Cerebellar nuclear complex (tissue), 1 donor: ENCODE measurements around the gene RWDD2A.
"Not testable (repeated sequence)": the region's sequence is repeated elsewhere in the genome, so short reads cannot be mapped to it uniquely, and the experiment has no call there.

Experiments used
- DNase-seq, 2 experiments: peaks; one replicate each; lab custom pipeline; 2025; lab: John Stamatoyannopoulos, UW

RWDD2A gene

DNA sequence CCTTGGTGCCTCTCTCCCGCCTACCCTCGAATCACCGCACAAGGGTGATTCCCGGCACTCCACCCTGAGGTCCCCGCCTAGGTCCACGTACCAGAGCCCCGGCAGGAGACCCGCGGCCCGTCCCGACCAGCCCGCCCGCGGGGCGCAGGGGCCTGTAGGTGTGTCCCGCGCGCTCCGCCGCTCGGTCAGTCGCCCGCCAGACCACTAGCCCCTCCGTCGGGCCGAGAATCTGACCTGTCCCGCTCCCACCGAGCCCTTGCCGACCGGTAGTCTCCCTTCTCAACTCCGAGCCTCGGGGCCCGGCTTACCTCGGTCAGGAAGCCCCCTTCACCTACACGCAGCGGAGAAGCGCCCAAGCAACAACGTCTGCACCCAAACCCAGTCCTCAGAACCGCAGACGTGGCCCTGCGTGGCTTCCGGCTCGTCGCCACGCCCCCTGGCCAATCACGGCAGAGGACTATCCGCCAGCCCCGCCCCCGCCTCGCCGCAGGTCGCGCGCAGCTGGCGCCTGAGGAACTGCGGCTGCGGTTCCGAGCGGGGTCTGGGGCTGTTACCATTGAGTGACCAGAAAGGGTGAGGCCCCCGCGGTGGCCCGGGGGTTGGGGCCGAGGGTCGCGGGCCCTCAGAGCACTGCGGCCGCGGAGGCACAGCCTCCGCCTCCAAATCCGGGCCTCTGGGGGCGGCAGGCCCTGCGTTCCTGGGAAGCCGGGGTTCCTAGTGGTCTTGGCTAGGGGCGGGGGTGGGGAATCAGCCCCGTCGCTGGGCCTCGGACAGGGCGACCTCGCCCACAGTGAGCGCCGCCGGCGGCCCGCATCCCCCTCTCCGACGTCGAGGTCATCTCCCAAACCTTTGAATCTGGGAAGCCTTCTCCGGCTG, at the start of gene RWDD2A, which contains the start of gene PGM3:
Gene RWDD2A (plus strand): TSS at position 487 of the 876 bp plus-strand sequence. CDS start 1,095 bp downstream, outside the sequence.
Gene PGM3 (minus strand): TSS at position 395 of the 876 bp plus-strand sequence. CDS start 2,253 bp downstream, outside the sequence.
- peak; percentile 43 to 58 for DNase-seq

DNA sequence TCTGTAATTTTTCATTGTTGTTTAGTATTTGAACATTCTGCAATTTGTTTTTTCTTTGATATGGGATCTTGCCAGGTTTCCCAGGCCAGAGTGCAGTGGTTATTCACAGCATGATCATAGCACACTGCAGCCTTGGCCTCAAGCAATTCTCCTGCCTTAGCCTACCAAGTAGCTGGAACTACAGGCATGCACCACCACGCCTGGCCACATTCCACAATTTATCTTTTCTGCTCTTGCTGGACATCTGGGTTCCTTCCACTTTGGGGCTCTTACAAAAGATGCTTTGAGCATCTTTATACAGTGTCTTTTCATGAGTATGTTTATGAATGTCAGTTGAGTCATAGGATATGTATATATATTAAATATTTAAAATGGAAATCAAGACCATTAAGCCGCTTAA, 42.0 kb upstream of the RWDD2A start:
- no peak for DNase-seq

DNA sequence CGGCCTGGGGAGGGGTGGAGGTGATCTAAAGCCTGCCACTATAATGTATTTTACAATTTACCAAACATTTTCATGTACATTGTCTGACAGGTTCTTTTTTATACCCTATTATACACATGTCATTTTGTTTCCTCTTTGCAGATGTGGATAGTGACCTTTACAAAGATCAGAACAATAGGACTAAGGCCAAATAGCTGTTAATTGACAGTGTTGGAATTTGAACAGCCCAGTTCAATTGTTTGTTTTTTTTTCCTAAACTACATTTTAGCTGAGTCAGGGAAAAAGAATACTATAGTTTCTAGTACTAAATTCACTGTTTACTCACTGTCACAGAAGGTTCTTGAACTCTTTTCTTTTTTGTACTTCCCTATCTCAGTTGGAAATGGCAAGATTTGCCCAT, 40.2 kb upstream of the RWDD2A start:
- no peak for DNase-seq

DNA sequence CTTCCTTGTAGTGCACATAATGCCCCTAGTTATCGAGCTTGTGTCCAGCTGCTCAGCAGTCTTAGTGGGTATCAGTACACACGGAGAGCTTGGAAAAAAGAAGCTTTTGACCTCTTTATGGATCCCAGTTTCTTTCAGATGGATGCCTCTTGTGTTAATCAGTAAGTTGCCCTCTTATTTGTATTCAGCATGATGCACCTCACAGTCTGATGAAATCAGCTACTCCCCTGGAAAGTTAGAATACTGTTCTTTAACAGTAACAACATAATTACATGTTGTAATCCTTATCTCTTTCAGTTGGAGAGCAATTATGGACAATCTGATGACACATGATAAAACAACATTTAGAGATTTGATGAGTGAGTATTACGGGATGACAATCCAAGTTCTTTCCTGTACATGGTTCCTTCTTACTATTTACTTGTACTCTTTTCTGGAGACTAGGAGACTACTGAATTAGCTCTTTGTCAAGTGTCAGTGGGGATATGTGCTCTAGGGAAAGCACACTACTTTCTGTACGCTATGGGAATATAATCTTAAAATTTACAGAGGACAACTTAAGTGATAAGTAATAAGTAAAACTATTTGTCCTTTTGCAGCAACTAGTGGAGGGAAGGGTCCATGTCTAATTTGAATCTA, 39.2 kb upstream of the RWDD2A start:
- DNase-seq = no peak

DNA sequence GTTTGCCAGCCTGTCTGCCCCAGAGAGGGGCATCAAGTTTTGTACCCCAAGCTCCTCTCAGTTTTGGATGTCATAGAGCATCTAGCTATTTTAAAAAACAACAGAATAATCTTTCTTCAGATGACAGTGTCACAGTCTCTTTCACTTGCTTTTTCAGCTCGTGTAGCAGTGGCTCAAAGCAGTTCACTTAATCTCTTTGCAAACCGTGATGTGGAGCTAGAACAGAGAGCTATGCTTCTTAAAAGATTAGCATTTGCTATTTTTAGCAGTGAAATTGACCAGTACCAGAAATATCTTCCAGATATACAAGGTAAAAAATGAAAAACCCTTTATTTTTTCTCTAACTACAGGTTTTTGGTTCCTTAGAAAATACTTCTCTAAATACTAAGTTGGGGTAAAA, 37.4 kb upstream of the RWDD2A start:
- no peak for DNase-seq

DNA sequence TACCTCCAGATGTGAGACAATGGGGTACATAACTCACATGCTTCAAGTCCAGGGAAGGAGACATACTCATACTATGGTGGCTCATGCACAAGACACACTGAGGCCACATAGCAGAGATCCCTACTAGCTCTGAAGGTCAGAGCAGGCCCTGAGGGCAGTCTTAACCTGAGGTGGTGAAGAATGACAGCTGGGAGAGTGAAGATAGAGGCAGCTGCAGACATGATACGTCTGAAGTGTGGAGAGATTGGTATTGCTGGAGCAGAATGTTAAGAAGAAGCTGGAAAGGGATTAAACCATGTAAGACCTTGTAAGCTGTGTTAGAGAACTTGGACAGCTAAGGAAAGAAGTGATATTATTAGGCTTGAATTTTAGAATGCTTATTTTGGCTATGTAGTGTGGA, 33.0 kb upstream of the RWDD2A start:
- no peak for DNase-seq

DNA sequence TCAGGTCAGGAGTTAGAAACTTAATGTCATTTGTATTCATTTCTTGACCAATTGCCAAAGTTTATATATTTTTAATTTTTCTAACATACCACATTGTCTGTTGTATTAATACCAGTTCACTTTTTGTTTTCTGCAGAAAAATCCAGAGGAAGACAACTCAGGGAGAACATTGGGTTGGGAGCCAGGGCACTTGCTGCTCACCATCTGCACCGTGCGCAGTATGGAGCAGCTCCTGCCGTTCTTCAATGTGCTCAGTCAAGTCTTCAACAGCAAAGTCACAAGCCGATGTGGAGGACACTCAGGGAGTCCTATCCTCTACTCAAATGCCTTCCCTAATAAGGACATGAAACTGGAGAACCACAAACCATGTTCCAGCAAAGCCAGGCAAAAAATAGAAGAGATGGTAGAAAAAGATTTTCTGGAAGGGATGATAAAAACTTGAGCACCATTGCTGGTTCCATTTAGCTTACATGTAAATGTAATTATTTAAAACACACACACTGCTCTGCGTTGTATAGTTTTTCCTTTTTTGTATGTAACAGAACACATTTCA, 25.4 kb upstream of the RWDD2A start:
- DNase-seq = peak in 1 of 2 experiments; percentile 73

DNA sequence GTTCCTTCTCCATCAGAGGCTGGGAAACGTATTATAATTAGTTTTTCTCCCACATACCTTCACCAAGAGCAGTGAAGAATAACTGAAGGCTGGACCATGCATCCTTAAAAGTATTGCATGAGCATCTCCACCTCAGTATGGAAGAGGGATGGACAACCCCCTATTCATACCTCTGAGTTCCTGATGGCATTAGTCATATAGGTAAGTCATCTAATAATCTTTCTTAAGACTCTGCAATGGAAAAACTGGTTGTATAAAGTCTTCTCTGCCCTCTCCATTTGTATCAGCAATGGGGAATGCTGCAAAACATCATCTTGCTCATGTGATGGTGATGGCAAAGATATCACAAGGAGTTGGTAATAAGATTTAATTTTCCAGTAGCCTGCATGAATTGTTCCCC, 24.6 kb upstream of the RWDD2A start:
- no peak for DNase-seq

DNA sequence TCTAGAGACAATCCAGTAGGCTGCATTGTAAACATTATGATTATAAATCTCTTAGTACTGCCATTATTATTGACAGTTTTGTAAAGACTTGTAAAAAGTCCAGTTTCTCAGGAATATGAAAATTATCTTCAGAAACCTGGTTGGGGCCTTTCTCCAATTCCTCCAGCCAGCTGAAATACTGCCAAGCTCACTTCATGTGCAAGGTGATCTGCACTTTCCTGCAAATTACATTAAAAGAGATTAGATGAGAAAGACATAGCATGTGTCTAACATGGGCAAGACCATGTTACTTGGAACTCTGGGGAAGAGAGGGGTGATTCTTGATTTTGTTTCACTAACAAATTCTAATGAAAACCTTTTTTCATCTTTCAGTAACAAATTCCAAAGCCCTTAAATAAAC, 24.1 kb upstream of the RWDD2A start:
- peak in 1 of 2 experiments; percentile 15 for DNase-seq

DNA sequence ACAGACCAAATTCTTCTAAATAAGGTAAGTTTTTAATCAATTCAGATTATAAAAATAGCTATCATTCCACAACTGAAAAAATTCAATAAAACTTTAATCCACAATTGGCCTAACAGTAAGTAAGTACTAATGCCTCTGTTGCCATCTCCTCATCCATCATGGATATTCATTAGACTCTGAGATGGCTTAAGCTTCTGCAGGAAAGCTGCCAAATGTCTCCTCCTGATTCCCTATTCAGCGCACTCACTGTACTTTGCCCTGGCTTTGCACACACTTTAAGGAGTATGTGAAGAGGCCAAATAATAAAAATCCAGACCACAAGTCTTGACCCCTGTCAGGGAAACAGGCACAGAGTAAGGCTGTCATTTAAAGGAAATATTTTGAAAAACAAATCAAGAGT, 23.6 kb upstream of the RWDD2A start:
- no peak for DNase-seq

DNA sequence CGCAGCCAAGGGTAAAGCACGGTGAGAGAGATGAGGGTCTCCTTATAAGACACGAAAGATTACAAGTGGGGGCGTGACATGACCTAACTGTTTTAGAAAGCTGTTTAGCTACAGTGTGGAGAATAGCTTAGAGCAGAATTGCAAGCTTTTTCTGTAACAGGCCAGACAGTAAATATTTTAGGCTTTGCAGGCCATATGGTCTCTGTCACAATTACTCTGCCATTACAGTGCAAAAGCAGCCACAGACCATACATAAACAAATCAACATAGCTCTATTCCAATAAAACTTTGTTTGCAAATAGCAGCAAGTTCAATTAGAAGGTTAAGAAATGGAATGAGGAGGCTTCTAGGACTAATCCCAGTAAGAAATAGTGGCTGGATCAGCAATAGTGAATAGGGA, 16.9 kb upstream of the RWDD2A start:
- no peak for DNase-seq

DNA sequence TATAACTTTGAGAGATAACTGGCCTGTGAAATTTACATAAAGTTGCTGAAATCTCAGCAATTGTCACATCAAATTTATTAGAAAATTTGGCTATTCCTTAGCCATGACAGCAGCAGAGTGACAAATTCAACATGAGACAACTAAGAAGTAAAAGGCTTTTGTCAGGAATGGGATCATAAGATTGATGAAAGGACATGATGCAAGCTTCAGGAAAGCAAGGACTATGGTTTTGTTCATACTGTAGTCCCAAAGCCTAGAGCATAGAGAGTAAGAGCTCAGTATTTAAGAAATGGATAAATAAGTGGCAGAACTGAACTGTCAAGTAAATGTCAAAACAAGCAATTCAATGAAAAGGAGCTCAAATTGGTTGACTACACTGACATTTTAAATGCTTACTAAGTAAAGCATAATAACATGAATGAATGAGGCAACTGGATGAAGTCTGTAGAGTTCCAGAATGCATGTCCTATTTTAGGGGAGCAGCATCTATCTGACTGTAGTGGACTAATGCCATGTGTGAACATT, 12.7 kb upstream of the RWDD2A start:
- DNase-seq = no peak

DNA sequence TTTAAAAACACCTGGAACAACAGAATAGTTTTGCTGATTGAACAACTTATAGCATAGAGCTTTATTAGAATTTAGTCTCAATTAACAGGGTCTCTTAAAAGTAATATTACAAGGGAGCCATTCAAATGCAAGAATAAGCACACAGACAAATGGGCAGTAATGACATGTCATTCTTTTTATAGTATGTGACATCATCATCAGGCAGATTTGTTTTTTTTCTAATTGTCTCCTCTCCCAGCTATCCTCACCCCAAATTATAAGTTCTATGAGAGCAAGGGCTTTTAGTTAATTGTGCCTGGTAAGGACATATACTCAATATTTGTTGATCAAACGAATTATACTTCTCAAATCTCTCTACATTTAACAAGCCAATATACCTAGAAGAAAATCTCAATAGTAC, 11.0 kb upstream of the RWDD2A start:
- no peak for DNase-seq

DNA sequence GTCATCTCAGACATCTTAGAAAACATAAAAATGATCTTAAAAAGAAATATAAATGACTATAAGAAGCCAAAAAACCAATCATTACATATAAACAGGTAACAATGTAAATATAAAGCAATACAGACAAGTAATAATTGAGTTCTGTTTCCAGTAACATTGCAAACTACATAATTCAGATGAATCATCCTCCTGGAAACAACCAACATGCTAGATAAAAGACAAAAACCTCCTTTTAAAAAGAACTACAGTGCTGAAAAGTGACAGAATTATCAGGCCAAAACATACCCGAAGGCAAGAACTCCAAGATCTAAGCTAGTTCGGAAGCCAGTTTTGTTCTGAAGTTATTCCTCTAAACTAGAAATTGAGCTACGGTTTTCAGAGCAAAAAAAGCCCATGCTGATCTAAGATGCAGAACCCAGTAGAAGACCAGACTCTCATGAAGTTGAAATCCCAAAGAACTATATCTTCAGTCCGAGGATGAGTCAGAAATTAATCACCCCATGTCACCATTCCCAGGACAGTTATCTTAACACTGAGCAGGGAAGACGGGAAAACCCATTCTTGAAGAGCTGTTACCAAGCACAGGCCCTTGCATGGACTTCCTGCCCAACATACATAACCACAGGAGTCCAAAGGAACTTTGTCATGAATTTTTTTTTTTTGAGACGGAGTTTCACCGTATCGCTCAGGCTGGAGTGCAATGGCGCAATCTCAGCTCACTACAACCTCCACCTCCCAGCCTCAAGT, 9.9 kb upstream of the RWDD2A start:
- DNase-seq = no peak

DNA sequence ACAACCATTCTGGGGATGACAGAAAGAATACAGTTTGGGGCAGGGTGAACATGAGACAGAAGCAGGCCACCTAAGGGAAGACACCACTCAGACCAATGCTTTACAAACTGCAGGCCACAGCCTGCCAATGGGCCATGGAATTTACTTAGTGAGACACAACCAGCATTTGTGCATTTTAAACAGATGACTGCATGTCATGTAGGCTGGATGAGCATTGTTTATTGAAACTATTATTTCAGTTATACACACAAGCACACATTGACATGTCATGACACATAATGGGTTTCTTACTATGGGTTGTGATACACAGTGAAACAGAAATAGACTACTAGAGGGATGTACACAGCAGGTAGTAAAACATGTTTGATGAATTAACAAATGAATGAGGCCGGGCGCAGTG, 8.1 kb upstream of the RWDD2A start:
- DNase-seq = no peak

DNA sequence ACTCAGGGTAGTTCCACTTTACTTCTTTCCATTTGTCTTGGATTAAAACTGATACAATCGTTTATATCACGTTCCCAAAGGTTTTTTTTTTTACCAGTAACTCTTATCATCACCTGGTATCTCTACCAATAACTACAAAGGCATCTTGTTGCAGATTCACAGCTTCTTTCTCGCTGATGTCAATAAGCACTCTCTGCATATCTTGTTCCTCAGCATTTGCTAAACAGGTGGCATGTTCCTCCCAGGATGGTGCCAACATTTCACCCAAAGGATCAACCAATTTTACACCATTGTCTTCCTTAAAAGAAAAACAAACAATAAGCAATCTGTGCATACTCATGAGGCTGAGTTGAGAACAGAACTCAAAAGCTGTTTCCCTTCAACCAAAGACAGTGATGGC, 4.7 kb upstream of the RWDD2A start:
- no peak for DNase-seq

DNA sequence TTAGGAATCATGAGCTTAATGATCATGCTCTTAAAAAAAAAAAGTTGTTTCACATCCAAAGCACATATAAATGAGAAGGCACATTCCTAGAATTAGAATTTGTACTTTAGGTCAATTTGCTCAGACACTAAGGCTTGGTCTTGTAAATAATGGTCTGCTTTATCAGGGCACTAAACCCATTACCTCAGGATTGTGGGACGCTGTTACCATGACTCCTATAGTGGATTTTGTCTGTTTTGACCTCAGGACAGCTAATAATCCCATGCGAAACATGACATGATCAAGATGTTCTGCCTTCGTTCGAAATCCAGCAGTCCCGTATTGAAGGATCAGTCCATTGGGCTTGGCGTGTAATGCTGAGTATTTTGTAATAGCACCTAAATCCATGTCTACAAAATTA, 2.5 kb upstream of the RWDD2A start:
- DNase-seq = no peak

DNA sequence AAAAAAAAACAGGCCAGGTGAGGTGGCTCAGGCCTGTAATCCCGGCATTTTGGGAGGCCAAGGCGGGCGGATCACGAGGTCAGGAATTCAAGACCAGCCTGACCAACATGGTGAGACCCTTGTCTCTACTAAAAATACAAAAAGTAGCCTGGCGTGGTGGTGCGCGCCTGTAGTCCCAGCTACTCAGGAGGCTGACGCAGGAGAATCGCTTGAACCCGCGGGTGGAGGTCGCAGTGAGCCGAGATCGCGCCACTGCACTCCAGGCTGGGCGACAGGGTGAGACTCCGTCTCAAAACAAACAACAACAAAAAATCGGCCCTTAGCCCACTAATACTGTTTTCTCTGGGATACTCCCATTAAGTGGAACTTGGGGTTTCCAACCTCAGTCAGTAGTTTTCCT, 1.2 kb upstream of the RWDD2A start:
- not testable (repeated sequence) for DNase-seq

DNA sequence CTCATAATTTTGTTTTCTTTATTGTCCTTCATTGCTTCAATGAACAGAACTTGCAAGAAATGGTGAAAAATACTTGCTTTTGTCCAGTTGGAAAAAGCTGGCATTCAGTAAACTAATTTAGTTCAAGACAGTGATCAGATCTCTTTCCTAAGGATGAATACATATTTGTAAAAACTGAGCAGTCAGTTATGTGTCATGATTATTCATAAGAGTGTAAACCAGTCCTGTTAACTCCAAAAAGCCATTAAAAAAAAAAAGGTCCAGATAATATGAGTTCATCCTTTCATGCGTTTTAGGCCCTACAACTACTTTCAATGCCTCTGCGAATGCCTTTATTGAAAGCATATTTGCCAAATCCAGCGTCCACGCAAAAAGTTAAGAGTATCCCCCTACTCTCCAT, 701 bp upstream of the RWDD2A start:
- no peak for DNase-seq

DNA sequence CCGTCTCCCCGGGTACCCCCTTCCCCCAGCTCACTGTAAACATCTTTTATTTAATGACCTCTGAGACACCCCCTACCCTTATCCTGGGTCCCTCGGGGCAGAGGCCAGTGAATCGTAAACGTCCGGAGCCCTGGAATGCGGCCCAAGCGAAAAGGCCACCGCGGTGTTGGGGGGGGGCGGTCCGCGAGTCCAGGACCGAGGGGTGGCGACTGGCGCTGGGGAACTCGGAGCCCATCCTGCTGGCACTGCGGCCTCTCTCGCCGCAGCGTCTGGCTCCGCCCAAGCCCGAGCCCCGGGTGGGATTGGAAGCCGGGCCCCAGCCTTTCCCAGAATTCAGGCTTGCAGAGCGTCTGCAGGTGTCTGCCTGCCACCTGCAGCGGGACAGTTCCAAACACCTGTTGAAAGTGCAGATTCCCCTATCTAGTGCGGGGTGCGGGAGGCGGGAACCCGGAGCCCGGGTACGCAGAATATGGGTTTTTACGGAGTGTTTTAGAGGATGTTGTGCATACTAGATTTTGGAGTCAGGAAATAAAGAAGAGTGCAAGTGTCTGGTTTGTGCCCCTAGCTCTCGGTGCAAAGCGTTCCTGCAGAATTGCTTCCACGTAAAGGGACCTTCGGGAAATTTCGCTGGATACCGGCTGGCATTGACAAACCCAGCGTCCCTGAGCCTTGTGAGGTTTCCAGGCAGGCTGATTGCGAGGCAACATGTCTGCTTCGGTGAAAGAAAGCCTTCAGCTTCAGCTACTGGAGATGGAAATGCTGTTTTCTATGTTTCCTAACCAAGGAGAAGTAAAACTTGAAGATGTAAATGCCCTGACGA, 800 bp downstream of the RWDD2A start:
- DNase-seq = peak in 1 of 2 experiments; percentile 18

DNA sequence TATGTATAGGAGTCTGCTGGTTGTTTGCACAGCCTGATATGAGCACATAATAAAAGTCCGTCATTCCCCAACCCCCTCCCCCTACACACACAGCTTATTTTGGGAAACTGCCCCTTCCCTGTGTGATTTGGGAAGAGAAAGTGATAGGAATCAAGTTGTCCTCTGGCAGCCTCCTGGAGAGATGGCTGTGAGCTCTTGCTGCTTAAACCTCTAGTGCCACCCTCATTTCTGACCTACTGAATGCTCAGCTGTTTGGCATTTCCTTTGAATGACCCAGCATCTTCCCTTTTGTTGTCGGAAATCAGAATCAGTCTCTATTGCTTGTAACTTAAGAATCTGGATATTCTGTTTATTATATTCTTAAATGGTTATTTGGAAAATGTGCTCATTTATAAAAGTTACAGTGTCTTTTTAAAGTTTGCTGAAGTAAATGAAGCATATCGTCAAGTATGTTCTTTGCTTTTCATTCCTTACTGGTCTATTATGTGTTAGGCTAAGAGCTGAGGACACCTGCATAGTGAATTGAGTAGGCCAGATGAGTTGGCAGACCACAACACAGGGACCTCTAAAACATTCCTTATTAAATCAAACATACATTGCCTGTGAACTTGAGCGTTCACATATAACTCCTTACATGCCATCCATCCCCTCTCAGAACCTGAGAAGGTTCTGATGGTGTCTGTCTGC, 5.5 kb downstream of the RWDD2A start:
- DNase-seq = no peak
